Measurements from ENCODE around the gene PDE4D.

GRCh38 chr5:59769041-59769360 is 124.5 kb downstream of the PDE4D start:
- TF ChIP-seq RFX5 (IDR thresholded peaks at IDR 0.05; ENCODE audit: low read depth, low read length) (no peak), ATF3 (IDR thresholded peaks at IDR 0.05; ENCODE audit: borderline replicate concordance, extremely low read depth, low read depth, low read length) (no peak)
- TF ChIP-seq, protein P1, sequence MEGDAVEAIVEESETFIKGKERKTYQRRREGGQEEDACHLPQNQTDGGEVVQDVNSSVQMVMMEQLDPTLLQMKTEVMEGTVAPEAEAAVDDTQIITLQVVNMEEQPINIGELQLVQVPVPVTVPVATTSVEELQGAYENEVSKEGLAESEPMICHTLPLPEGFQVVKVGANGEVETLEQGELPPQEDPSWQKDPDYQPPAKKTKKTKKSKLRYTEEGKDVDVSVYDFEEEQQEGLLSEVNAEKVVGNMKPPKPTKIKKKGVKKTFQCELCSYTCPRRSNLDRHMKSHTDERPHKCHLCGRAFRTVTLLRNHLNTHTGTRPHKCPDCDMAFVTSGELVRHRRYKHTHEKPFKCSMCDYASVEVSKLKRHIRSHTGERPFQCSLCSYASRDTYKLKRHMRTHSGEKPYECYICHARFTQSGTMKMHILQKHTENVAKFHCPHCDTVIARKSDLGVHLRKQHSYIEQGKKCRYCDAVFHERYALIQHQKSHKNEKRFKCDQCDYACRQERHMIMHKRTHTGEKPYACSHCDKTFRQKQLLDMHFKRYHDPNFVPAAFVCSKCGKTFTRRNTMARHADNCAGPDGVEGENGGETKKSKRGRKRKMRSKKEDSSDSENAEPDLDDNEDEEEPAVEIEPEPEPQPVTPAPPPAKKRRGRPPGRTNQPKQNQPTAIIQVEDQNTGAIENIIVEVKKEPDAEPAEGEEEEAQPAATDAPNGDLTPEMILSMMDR (IDR thresholded peaks at IDR 0.05 in 2 of 3, conservative IDR thresholded peaks at IDR 0.05 in 1 of 3; ENCODE audit: control insufficient read depth in 2 of 3, extremely low read depth in 1 of 3, insufficient read depth in 1 of 3, low read depth in 3 of 3, low read length in 3 of 3), result no peak

Data from GM12878 (cell line).